Measurements from ENCODE around the gene PTGDR. TPM values are rescaled to one million over a fixed set of nuclear protein-coding genes. Genes with fewer than 3 reads are reported as not detected.

The PTGDR gene
- total RNA-seq, 1 experiment from 2014 or later = not detected

DNA sequence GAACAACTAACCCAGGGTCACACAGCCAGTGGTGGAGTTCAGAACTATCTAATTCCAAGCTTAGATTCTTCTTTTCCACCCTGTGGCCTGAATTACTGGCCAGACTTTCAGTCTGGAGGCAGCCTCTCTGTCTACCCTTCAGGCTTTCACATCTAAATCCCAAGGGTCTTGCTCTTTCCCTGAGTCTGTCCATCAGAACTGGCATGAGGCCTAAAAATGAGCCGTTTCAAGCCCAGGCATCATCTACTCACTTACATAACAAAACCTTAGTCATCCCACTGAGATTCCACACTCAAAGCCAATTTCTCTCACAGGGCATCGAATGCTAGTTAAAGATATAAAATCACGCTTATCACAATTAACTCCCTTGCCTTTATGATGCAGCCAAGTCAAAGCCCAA lies 1.3 kb upstream of the PTGDR start:
- H2AFZ ChIP-seq (ENCODE audit: low read depth, low read length, poor library complexity, severe bottlenecking) = no peak overlapping the region
- no peaks in the 10 kb centered on the region for H3K79me2 ChIP-seq (ENCODE audit: insufficient read depth, low read length)
- no peaks in the 10 kb centered on the region for H3K9me2 ChIP-seq (ENCODE audit: insufficient read depth)
- ATAC-seq = no peak
- no peak overlapping the region for H3K27ac ChIP-seq (ENCODE audit: low read depth, low read length)
- H4K20me1 ChIP-seq (ENCODE audit: insufficient read depth) = no peaks in the 10 kb centered on the region
- H3K27me3 ChIP-seq (ENCODE audit: insufficient read depth, low read length) = no peaks in the 10 kb centered on the region
- DNase-seq (ENCODE audit: low read depth, low spot score) = no peak
- intact Hi-C loops (cut with micrococcal nuclease) = no loop called here
- ChIA-PET CTCF (no interaction called here), RAD21 (ENCODE audit: low non-redundant PET in 1 of 2, low total read pairs in 2 of 2, uncharacterized antibody in 2 of 2, unreplicated experiment in 2 of 2) (no interaction called here), POLR2A (no interaction called here)
- TF ChIP-seq JUND (IDR thresholded peaks at IDR 0.05) (no peak), SRF (IDR thresholded peaks at IDR 0.05; ENCODE audit: low read depth) (no peak), EZH2 (IDR thresholded peaks at IDR 0.05) (no peak), SIN3A (IDR thresholded peaks at IDR 0.05; ENCODE audit: low read depth) (no peak), EZH2phosphoT487 (IDR thresholded peaks at IDR 0.05; ENCODE audit: borderline replicate concordance) (no peak), TCF7L2 (IDR thresholded peaks at IDR 0.05; ENCODE audit: borderline replicate concordance, extremely low read depth, insufficient read depth, insufficient read length) (no peak)
- TF ChIP-seq, protein P1, sequence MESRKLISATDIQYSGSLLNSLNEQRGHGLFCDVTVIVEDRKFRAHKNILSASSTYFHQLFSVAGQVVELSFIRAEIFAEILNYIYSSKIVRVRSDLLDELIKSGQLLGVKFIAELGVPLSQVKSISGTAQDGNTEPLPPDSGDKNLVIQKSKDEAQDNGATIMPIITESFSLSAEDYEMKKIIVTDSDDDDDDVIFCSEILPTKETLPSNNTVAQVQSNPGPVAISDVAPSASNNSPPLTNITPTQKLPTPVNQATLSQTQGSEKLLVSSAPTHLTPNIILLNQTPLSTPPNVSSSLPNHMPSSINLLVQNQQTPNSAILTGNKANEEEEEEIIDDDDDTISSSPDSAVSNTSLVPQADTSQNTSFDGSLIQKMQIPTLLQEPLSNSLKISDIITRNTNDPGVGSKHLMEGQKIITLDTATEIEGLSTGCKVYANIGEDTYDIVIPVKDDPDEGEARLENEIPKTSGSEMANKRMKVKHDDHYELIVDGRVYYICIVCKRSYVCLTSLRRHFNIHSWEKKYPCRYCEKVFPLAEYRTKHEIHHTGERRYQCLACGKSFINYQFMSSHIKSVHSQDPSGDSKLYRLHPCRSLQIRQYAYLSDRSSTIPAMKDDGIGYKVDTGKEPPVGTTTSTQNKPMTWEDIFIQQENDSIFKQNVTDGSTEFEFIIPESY (IDR thresholded peaks at IDR 0.05; ENCODE audit: extremely low read depth, insufficient replicate concordance, low read length) = no peak
- no peaks in the 10 kb centered on the region for H3K9me3 ChIP-seq (ENCODE audit: control insufficient read depth in 1 of 2, insufficient read depth in 1 of 2, low read depth in 1 of 2, low read length in 2 of 2)
- H3K36me3 ChIP-seq (ENCODE audit: control insufficient read depth in 1 of 2, insufficient read depth in 2 of 2, low read length in 2 of 2) = no peaks in the 10 kb centered on the region
- no peak overlapping the region for H3K4me2 ChIP-seq (ENCODE audit: low read length)
- no TSS peak for BruUV-seq (replicated peaks)
- H3K4me1 ChIP-seq (ENCODE audit: control insufficient read depth in 1 of 2, insufficient read depth in 2 of 2, low read length in 2 of 2) = no peaks in the 10 kb centered on the region
- no peak overlapping the region for H3K9ac ChIP-seq (ENCODE audit: low read length)
- no peak overlapping the region for H3K4me3 ChIP-seq (replicated peaks in 1 of 2; ENCODE audit: low read depth in 1 of 2, low read length in 2 of 2)

- H3K9me3 ChIP-seq (ENCODE audit: control insufficient read depth in 1 of 2, insufficient read depth in 1 of 2, low read depth in 1 of 2, low read length in 2 of 2) = no peaks in the 10 kb centered on the region
- H3K27ac ChIP-seq (ENCODE audit: low read depth, low read length) = no peak overlapping the region
- BruUV-seq (replicated peaks) = no TSS peak
- no peak overlapping the region for H3K4me3 ChIP-seq (replicated peaks in 1 of 2; ENCODE audit: low read depth in 1 of 2, low read length in 2 of 2)
- intact Hi-C loops (cut with micrococcal nuclease) = no loop called here
- ATAC-seq (no peak), DNase-seq (ENCODE audit: low read depth, low spot score) (no peak)
- no peak overlapping the region for H2AFZ ChIP-seq (ENCODE audit: low read depth, low read length, poor library complexity, severe bottlenecking)
- POLR2A ChIA-PET = no interaction called here
- H4K20me1 ChIP-seq (ENCODE audit: insufficient read depth) = no peaks in the 10 kb centered on the region
- no peaks in the 10 kb centered on the region for H3K9me2 ChIP-seq (ENCODE audit: insufficient read depth)
- no peak overlapping the region for H3K4me2 ChIP-seq (ENCODE audit: low read length)
- H3K9ac ChIP-seq (ENCODE audit: low read length) = no peak overlapping the region
- H3K79me2 ChIP-seq (ENCODE audit: insufficient read depth, low read length) = no peaks in the 10 kb centered on the region
- no peaks in the 10 kb centered on the region for H3K27me3 ChIP-seq (ENCODE audit: insufficient read depth, low read length)
- H3K4me1 ChIP-seq (ENCODE audit: control insufficient read depth in 1 of 2, insufficient read depth in 2 of 2, low read length in 2 of 2) = no peaks in the 10 kb centered on the region
- RAD21 ChIA-PET (ENCODE audit: low non-redundant PET in 1 of 2, low total read pairs in 2 of 2, uncharacterized antibody in 2 of 2, unreplicated experiment in 2 of 2) = no interaction called here
- CTCF ChIA-PET = no interaction called here
- no peaks in the 10 kb centered on the region for H3K36me3 ChIP-seq (ENCODE audit: control insufficient read depth in 1 of 2, insufficient read depth in 2 of 2, low read length in 2 of 2)
- TF ChIP-seq ZFX (IDR thresholded peaks at IDR 0.05) = no peak
- TF ChIP-seq ELF1 (IDR thresholded peaks at IDR 0.05; ENCODE audit: borderline replicate concordance, low read depth) = no peak
- no peak for TF ChIP-seq SP1 (IDR thresholded peaks at IDR 0.05; ENCODE audit: low read depth)
- no peak for TF ChIP-seq FOSL1 (IDR thresholded peaks at IDR 0.05; ENCODE audit: low read depth)
- TF ChIP-seq ZNF274 (IDR thresholded peaks at IDR 0.05; ENCODE audit: low read depth, low read length) = no peak
- TF ChIP-seq, protein P1 (IDR thresholded peaks at IDR 0.05; ENCODE audit: extremely low read depth, insufficient replicate concordance, low read length) = no peak
- no peak for TF ChIP-seq EZH2 (IDR thresholded peaks at IDR 0.05)
- TF ChIP-seq, protein P2, sequence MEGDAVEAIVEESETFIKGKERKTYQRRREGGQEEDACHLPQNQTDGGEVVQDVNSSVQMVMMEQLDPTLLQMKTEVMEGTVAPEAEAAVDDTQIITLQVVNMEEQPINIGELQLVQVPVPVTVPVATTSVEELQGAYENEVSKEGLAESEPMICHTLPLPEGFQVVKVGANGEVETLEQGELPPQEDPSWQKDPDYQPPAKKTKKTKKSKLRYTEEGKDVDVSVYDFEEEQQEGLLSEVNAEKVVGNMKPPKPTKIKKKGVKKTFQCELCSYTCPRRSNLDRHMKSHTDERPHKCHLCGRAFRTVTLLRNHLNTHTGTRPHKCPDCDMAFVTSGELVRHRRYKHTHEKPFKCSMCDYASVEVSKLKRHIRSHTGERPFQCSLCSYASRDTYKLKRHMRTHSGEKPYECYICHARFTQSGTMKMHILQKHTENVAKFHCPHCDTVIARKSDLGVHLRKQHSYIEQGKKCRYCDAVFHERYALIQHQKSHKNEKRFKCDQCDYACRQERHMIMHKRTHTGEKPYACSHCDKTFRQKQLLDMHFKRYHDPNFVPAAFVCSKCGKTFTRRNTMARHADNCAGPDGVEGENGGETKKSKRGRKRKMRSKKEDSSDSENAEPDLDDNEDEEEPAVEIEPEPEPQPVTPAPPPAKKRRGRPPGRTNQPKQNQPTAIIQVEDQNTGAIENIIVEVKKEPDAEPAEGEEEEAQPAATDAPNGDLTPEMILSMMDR (IDR thresholded peaks at IDR 0.05 in 2 of 3, conservative IDR thresholded peaks at IDR 0.05 in 1 of 3; ENCODE audit: borderline replicate concordance in 1 of 3, insufficient read depth in 1 of 3, low read depth in 2 of 3, low read length in 2 of 3) = no peak
- no peak for TF ChIP-seq CBX3 (IDR thresholded peaks at IDR 0.05; ENCODE audit: low read depth)
These were observed 716 bp upstream of the PTGDR start for GRCh38 chr14:52266782-52267181.

All from HCT116 (cell line).